Measurements from ENCODE around the gene KRT83. TPM values are rescaled to one million over a fixed set of nuclear protein-coding genes. Genes with fewer than 3 reads are reported as not detected.
"Not testable (repeated sequence)": the region's sequence is repeated elsewhere in the genome, so short reads cannot be mapped to it uniquely, and the experiment has no call there.

The KRT83 gene
- polyA plus RNA-seq, 3 donors: not detected

- Histone ChIP-seq H3K79me2 (ENCODE audit: insufficient read depth, low read length) (no peaks in the 10 kb centered on the region), H3K4me2 (replicated peaks; ENCODE audit: extremely low read depth, low read length, poor library complexity, severe bottlenecking) (no peak overlapping the region), H3K4me1 (ENCODE audit: control insufficient read depth in 1 of 2, insufficient read depth in 2 of 2, low read length in 2 of 2) (no peaks in the 10 kb centered on the region), H2AFZ (ENCODE audit: insufficient read depth, low read depth, low read length, poor library complexity, severe bottlenecking) (no peak overlapping the region), H3K4me3 (replicated peaks in 1 of 3; ENCODE audit: low read depth in 2 of 3, low read length in 3 of 3) (no peak overlapping the region), H3K27me3 (ENCODE audit: control insufficient read depth in 2 of 2, insufficient read depth in 2 of 2, low read length in 2 of 2) (no peaks in the 10 kb centered on the region), H4K20me1 (ENCODE audit: insufficient read depth, low read length) (no peaks in the 10 kb centered on the region), H3K9me3 (replicated peaks in 1 of 2; ENCODE audit: control insufficient read depth in 1 of 2, insufficient read depth in 1 of 2, low read length in 2 of 2) (no peaks in the 10 kb centered on the region), H3K27ac (ENCODE audit: low read depth in 1 of 2, low read length in 2 of 2) (no peak overlapping the region), H3K9ac (ENCODE audit: insufficient read depth, low read length, poor library complexity, severe bottlenecking) (no peak overlapping the region), H3K36me3 (replicated peaks in 1 of 2; ENCODE audit: control insufficient read depth in 1 of 2, insufficient read depth in 2 of 2, low read length in 2 of 2) (no peaks in the 10 kb centered on the region)
- 0% methylated on average over 3 of the region's 4 CpGs for WGBS (ENCODE audit: insufficient coverage)
- TF ChIP-seq CTCF (IDR thresholded peaks at IDR 0.05): no peak
- Mint-ChIP-seq H3K27ac (no peak overlapping the region), H3K27me3 (ENCODE audit: low read depth in 3 of 3) (peaks cover 5 to 14% (median 10%) of the 10 kb centered on the region in 3 donors), H3K9me3 (peaks cover 0 to 5% (median 3%) of the 10 kb centered on the region in 7 donors), H3K4me1 (no peaks in the 10 kb centered on the region), H3K4me3 (no peak overlapping the region), H3K36me3 (no peaks in the 10 kb centered on the region)
- no peak for DNase-seq
- intact Hi-C loops (cut with micrococcal nuclease): no loop called here
Observed at GRCh38 chr12:52346593-52346992, 25.4 kb upstream of the KRT83 start.

- H3K27me3 ChIP-seq (ENCODE audit: control insufficient read depth in 2 of 2, insufficient read depth in 2 of 2, low read length in 2 of 2); intact Hi-C loops (cut with micrococcal nuclease); H3K4me2 ChIP-seq (replicated peaks; ENCODE audit: extremely low read depth, low read length, poor library complexity, severe bottlenecking); H3K4me3 ChIP-seq (replicated peaks in 1 of 3; ENCODE audit: low read depth in 2 of 3, low read length in 3 of 3); H3K4me1 ChIP-seq (ENCODE audit: control insufficient read depth in 1 of 2, insufficient read depth in 2 of 2, low read length in 2 of 2); H3K27ac Mint-ChIP-seq; H3K79me2 ChIP-seq (ENCODE audit: insufficient read depth, low read length); H3K9me3 Mint-ChIP-seq; H4K20me1 ChIP-seq (ENCODE audit: insufficient read depth, low read length); H3K4me1 Mint-ChIP-seq; H3K9me3 ChIP-seq (replicated peaks in 1 of 2; ENCODE audit: control insufficient read depth in 1 of 2, insufficient read depth in 1 of 2, low read length in 2 of 2); H3K4me3 Mint-ChIP-seq; DNase-seq; H2AFZ ChIP-seq (ENCODE audit: insufficient read depth, low read depth, low read length, poor library complexity, severe bottlenecking); H3K36me3 Mint-ChIP-seq; H3K27ac ChIP-seq (ENCODE audit: low read depth in 1 of 2, low read length in 2 of 2); H3K36me3 ChIP-seq (replicated peaks in 1 of 2; ENCODE audit: control insufficient read depth in 1 of 2, insufficient read depth in 2 of 2, low read length in 2 of 2); H3K9ac ChIP-seq (ENCODE audit: insufficient read depth, low read length, poor library complexity, severe bottlenecking): not testable (repeated sequence)
- H3K27me3 Mint-ChIP-seq (ENCODE audit: low read depth in 3 of 3): peaks cover 5 to 14% (median 5%) of the 10 kb centered on the region in 3 donors
- 100% methylated on average over 4 of the region's 8 CpGs for WGBS (ENCODE audit: insufficient coverage)
Observed at GRCh38 chr12:52345041-52345440, 23.8 kb upstream of the KRT83 start.

Data from CD14-positive monocyte (primary cell).